Midbrain (tissue), 1 donor: Measurements from ENCODE around the gene NEURL1.

Experiments
- DNase-seq: peaks from one replicate; lab custom pipeline; 2025; lab: John Stamatoyannopoulos, UW

NEURL1 gene

GRCh38 chr10:103564116-103564501 is 70.6 kb downstream of the NEURL1 start:
- no peak for DNase-seq

GRCh38 chr10:103564776-103565520 is 71.4 kb downstream of the NEURL1 start:
- DNase-seq: no peak

- no peak for DNase-seq
Measured at GRCh38 chr10:103566536-103566935, 73.0 kb downstream of the NEURL1 start.

- no peak for DNase-seq
Measured at GRCh38 chr10:103568505-103568904, 75.0 kb downstream of the NEURL1 start.

GRCh38 chr10:103569896-103570295 is 76.4 kb downstream of the NEURL1 start:
- DNase-seq: no peak

GRCh38 chr10:103570844-103571655 is 77.5 kb downstream of the NEURL1 start:
- DNase-seq: no peak

- no peak for DNase-seq
Measured at GRCh38 chr10:103571656-103571975, 78.1 kb downstream of the NEURL1 start.

- DNase-seq: no peak
Measured at GRCh38 chr10:103572347-103573204, 79.1 kb downstream of the NEURL1 start.

- no peak for DNase-seq
Measured at GRCh38 chr10:103573205-103573487, 79.6 kb downstream of the NEURL1 start.

- DNase-seq: no peak
Measured at GRCh38 chr10:103574097-103575061, 80.9 kb downstream of the NEURL1 start.

- no peak for DNase-seq
Measured at GRCh38 chr10:103575416-103576075, 82.0 kb downstream of the NEURL1 start.

GRCh38 chr10:103576076-103576471 is 82.6 kb downstream of the NEURL1 start:
- DNase-seq: no peak

GRCh38 chr10:103576862-103577261 is 83.4 kb downstream of the NEURL1 start:
- DNase-seq: no peak

GRCh38 chr10:103578782-103579382 is 85.4 kb downstream of the NEURL1 start:
- DNase-seq: no peak

GRCh38 chr10:103580011-103580410 is 86.5 kb downstream of the NEURL1 start:
- DNase-seq: no peak

- DNase-seq: no peak
Measured at GRCh38 chr10:103580430-103580829, 86.9 kb downstream of the NEURL1 start.

- DNase-seq: no peak
Measured at GRCh38 chr10:103581499-103581898, 88.0 kb downstream of the NEURL1 start.

- no peak for DNase-seq
Measured at GRCh38 chr10:103582331-103583123, 89.0 kb downstream of the NEURL1 start.

GRCh38 chr10:103583871-103584215 is 90.3 kb downstream of the NEURL1 start:
- no peak for DNase-seq
